Neutrophil (primary cell): ENCODE measurements around the gene MCCC2.
"Not testable (repeated sequence)": the region's sequence is repeated elsewhere in the genome, so short reads cannot be mapped to it uniquely, and the experiment has no call there.

Experiments
- H3K27ac ChIP-seq: fragments of 200-600 bp; sonication (generic); 2 replicates; pipeline ENCODE4 v1.5.1; 2016; ENCODE audit warnings: mild to moderate bottlenecking, moderate library complexity
- H3K27me3 ChIP-seq: fragments of 200-600 bp; sonication (generic); 2 replicates; pipeline ENCODE4 v1.6.0; 2016; ENCODE audit warnings: mild to moderate bottlenecking
- H3K36me3 ChIP-seq: fragments of 200-600 bp; sonication (generic); 2 replicates; pipeline ENCODE4 v1.5.1; 2017
- H3K4me1 ChIP-seq, 2 experiments: fragments of 200-600 bp in 1 of 2; sonication (generic) in 1 of 2; 1 replicate in 1 of 2; 2 replicates in 1 of 2; pipeline versions ENCODE4 v1.5.1 to v1.6.1; 2013 to 2016; ENCODE audit warnings: low read depth in 1 of 2, low read length in 1 of 2, mild to moderate bottlenecking in 1 of 2, moderate library complexity in 1 of 2; ENCODE audit not compliant: control insufficient read depth in 1 of 2, insufficient read depth in 1 of 2
- H3K4me3 ChIP-seq, 2 experiments: fragments of 200-600 bp in 1 of 2; sonication (generic) in 1 of 2; 1 replicate in 1 of 2; 2 replicates in 1 of 2; pipeline ENCODE4 v1.5.1; 2013 to 2016; ENCODE audit warnings: low read depth in 1 of 2, low read length in 1 of 2, mild to moderate bottlenecking in 1 of 2, moderate library complexity in 1 of 2
- H3K9me3 ChIP-seq: fragments of 200-600 bp; sonication (generic); 2 replicates; pipeline ENCODE4 v1.5.1; 2016
- CTCF ChIP-seq: fragments of 200-600 bp; sonication (generic); IDR thresholded peaks from 2 replicates; pipeline ENCODE4 v1.5.1; 2016; ENCODE audit warnings: antibody characterized with exemption

Gene MCCC2

GRCh38 chr5:71663191-71663969, 76.2 kb downstream of the MCCC2 start:
- no peaks in the 10 kb centered on the region for H3K4me1 ChIP-seq
- no peaks in the 10 kb centered on the region for H3K36me3 ChIP-seq
- no peak overlapping the region for H3K27ac ChIP-seq
- H3K9me3 ChIP-seq: no peaks in the 10 kb centered on the region
- H3K27me3 ChIP-seq: no peaks in the 10 kb centered on the region
- H3K4me3 ChIP-seq: no peak overlapping the region
- no peak for TF ChIP-seq CTCF

GRCh38 chr5:71664615-71665014, 77.5 kb downstream of the MCCC2 start:
- not testable (repeated sequence) for H3K36me3 ChIP-seq, H3K9me3 ChIP-seq, H3K4me3 ChIP-seq, H3K4me1 ChIP-seq, H3K27ac ChIP-seq, H3K27me3 ChIP-seq

GRCh38 chr5:71666321-71666720, 79.2 kb downstream of the MCCC2 start:
- H3K9me3 ChIP-seq: no peaks in the 10 kb centered on the region
- H3K36me3 ChIP-seq: no peaks in the 10 kb centered on the region
- TF ChIP-seq CTCF: no peak
- peaks cover 17% of the 10 kb centered on the region for H3K27me3 ChIP-seq
- H3K4me1 ChIP-seq: no peaks in the 10 kb centered on the region
- H3K27ac ChIP-seq: no peak overlapping the region
- H3K4me3 ChIP-seq: no peak overlapping the region

- H3K4me3 ChIP-seq: no peak overlapping the region
- no peak for TF ChIP-seq CTCF
- peaks cover 12% of the 10 kb centered on the region for H3K27me3 ChIP-seq
- H3K4me1 ChIP-seq: no peaks in the 10 kb centered on the region
- H3K36me3 ChIP-seq: no peaks in the 10 kb centered on the region
- no peak overlapping the region for H3K27ac ChIP-seq
- no peaks in the 10 kb centered on the region for H3K9me3 ChIP-seq
Observed at GRCh38 chr5:71677977-71678376, 90.8 kb downstream of the MCCC2 start.

GRCh38 chr5:71679714-71680113, 92.6 kb downstream of the MCCC2 start:
- Histone ChIP-seq H3K4me1 (no peaks in the 10 kb centered on the region), H3K4me3 (no peak overlapping the region), H3K9me3 (no peaks in the 10 kb centered on the region), H3K27me3 (peaks cover 12% of the 10 kb centered on the region), H3K27ac (no peak overlapping the region), H3K36me3 (no peaks in the 10 kb centered on the region)
- TF ChIP-seq CTCF: no peak

GRCh38 chr5:71680510-71680909, 93.4 kb downstream of the MCCC2 start:
- no peak for TF ChIP-seq CTCF
- Histone ChIP-seq H3K4me3 (no peak overlapping the region), H3K27me3 (peaks cover 12% of the 10 kb centered on the region), H3K9me3 (no peaks in the 10 kb centered on the region), H3K4me1 (no peaks in the 10 kb centered on the region), H3K36me3 (no peaks in the 10 kb centered on the region), H3K27ac (no peak overlapping the region)
